GM12878 (cell line): ENCODE measurements around the gene SENP5.

Experiments
- CBFB ChIP-seq: IDR thresholded peaks from 2 replicates; pipeline ENCODE4 v1.6.1; 2016; ENCODE audit warnings: antibody characterized with exemption, low read depth
- CBX3 ChIP-seq: fragments of 200-600 bp; sonication (generic); IDR thresholded peaks from 2 replicates; pipeline ENCODE4 v1.6.1; 2016; ENCODE audit warnings: low read depth, borderline replicate concordance
- CTCF ChIP-seq, 3 experiments: IDR thresholded peaks in 2 of 3; conservative IDR thresholded peaks in 1 of 3; 2 replicates each; pipeline ENCODE4 v1.5.1; 2011; ENCODE audit warnings: low read depth in 3 of 3, low read length in 3 of 3, mild to moderate bottlenecking in 3 of 3, control low read depth in 2 of 3, moderate library complexity in 2 of 3, inconsistent platforms in 1 of 3, mixed read lengths in 1 of 3; ENCODE audit not compliant: control insufficient read depth in 2 of 3, insufficient read depth in 1 of 3; ENCODE audit errors: extremely low read depth in 1 of 3
- HCFC1 ChIP-seq: fragments of 150-350 bp; IDR thresholded peaks from 2 replicates; pipeline ENCODE4 v1.6.1; 2014; ENCODE audit warnings: low read length
- HDAC2 ChIP-seq: fragments of 200-600 bp; sonication (generic); IDR thresholded peaks from 2 replicates; pipeline ENCODE4 v1.6.1; 2017
- MXI1 ChIP-seq: fragments of 150-350 bp; IDR thresholded peaks from 2 replicates; pipeline ENCODE4 v1.6.1; 2011; ENCODE audit warnings: low read depth, mild to moderate bottlenecking, inconsistent platforms, low read length, improper control_type of control experiment
- POLR2A ChIP-seq: IDR thresholded peaks from 2 replicates; pipeline ENCODE4 v1.6.1; 2011; ENCODE audit warnings: low read depth, mild to moderate bottlenecking, low read length
- POLR2AphosphoS5 ChIP-seq: IDR thresholded peaks from 2 replicates; pipeline ENCODE4 v1.6.1; 2011; ENCODE audit warnings: mild to moderate bottlenecking, low read length, inconsistent platforms
- RAD21 ChIP-seq: IDR thresholded peaks from 2 replicates; pipeline ENCODE4 v1.6.1; 2011; ENCODE audit warnings: mild to moderate bottlenecking, low read depth, low read length, moderate library complexity; ENCODE audit not compliant: insufficient read depth
- REST ChIP-seq: IDR thresholded peaks from 2 replicates; pipeline ENCODE4 v1.6.1; 2012; ENCODE audit warnings: mild to moderate bottlenecking, low read depth, low read length
- TCF7 ChIP-seq: IDR thresholded peaks from 2 replicates; pipeline ENCODE4 v1.6.1; 2014; ENCODE audit warnings: antibody characterized with exemption, borderline replicate concordance
- ZNF217 ChIP-seq: fragments of 450-650 bp; IDR thresholded peaks from 2 replicates; pipeline ENCODE4 v1.6.1; 2017; ENCODE audit warnings: antibody characterized with exemption, mild to moderate bottlenecking

GRCh38 chr3:196920733-196921132 lies 53.0 kb downstream of the SENP5 start:
- TF ChIP-seq POLR2A (no peak), CTCF (IDR thresholded peaks at IDR 0.05 in 2 of 3, conservative IDR thresholded peaks at IDR 0.05 in 1 of 3; ENCODE audit: control insufficient read depth in 2 of 3, extremely low read depth in 1 of 3, insufficient read depth in 1 of 3, low read depth in 3 of 3, low read length in 3 of 3) (no peak), CBFB (no peak), TCF7 (no peak), HDAC2 (no peak), RAD21 (no peak), CBX3 (no peak), MXI1 (no peak), REST (no peak), HCFC1 (no peak), POLR2AphosphoS5 (no peak), ZNF217 (no peak)
